ENCODE results near the gene FAM149A.

The FAM149A gene

GRCh38 chr4:186144198-186144945, 39.9 kb downstream of the FAM149A start:
- CTCF ChIA-PET = no interaction called here
- Histone ChIP-seq H3K27me3 (replicated peaks in 2 of 5; ENCODE audit: control insufficient read depth in 4 of 5, insufficient read depth in 5 of 5, low read length in 4 of 5) (peaks cover 15 to 60% (median 32%) of the 10 kb centered on the region in 5 experiments), H3K4me3 (ENCODE audit: control insufficient read depth in 1 of 7, extremely low read depth in 1 of 7, insufficient read depth in 4 of 7, low read depth in 2 of 7, low read length in 6 of 7) (peak overlapping the region in 6 of 7 experiments; percentile 15 to 75 (median 61)), H3K36me3 (ENCODE audit: control insufficient read depth in 4 of 4, insufficient read depth in 4 of 4, low read length in 3 of 4) (no peaks in the 10 kb centered on the region), H3K4me1 (ENCODE audit: control extremely low read depth in 1 of 4, control insufficient read depth in 4 of 4, insufficient read depth in 4 of 4, low read length in 3 of 4) (peaks cover 0 to 15% (median 9%) of the 10 kb centered on the region in 4 experiments), H3K9me3 (ENCODE audit: control extremely low read depth in 1 of 5, control insufficient read depth in 4 of 5, insufficient read depth in 2 of 5, low read depth in 1 of 5, low read length in 4 of 5) (no peaks in the 10 kb centered on the region), H3K27ac (ENCODE audit: insufficient read depth in 1 of 2, low read depth in 1 of 2, low read length in 2 of 2, poor library complexity in 1 of 2, severe bottlenecking in 2 of 2) (no peak overlapping the region)
- under 1% methylated on average over 52 of the region's 72 CpGs for WGBS (ENCODE audit: insufficient coverage)
- peak; percentile 38 to 73 (median 64) for DNase-seq
- POLR2A ChIA-PET = no interaction called here

- peaks cover 0 to 15% (median 9%) of the 10 kb centered on the region in 4 experiments for H3K4me1 ChIP-seq (ENCODE audit: control extremely low read depth in 1 of 4, control insufficient read depth in 4 of 4, insufficient read depth in 4 of 4, low read length in 3 of 4)
- DNase-seq = peak; percentile 22 to 56 (median 44)
- ChIA-PET POLR2A (no interaction called here), CTCF (interaction anchor here (0.6 to 0.7 kb wide), 2 partner anchors 28 to 45 kb away, joined by 3 read pairs; no protein-coding TSS in a partner anchor)
- H3K9me3 ChIP-seq (ENCODE audit: control extremely low read depth in 1 of 5, control insufficient read depth in 4 of 5, insufficient read depth in 2 of 5, low read depth in 1 of 5, low read length in 4 of 5) = no peaks in the 10 kb centered on the region
- H3K36me3 ChIP-seq (ENCODE audit: control insufficient read depth in 4 of 4, insufficient read depth in 4 of 4, low read length in 3 of 4) = no peaks in the 10 kb centered on the region
- peaks cover 15 to 62% (median 32%) of the 10 kb centered on the region in 5 experiments for H3K27me3 ChIP-seq (replicated peaks in 2 of 5; ENCODE audit: control insufficient read depth in 4 of 5, insufficient read depth in 5 of 5, low read length in 4 of 5)
- peak overlapping the region; percentile 37 to 75 (median 47) for H3K4me3 ChIP-seq (ENCODE audit: control insufficient read depth in 1 of 7, extremely low read depth in 1 of 7, insufficient read depth in 4 of 7, low read depth in 2 of 7, low read length in 6 of 7)
- under 1% methylated on average over 47 of the region's 54 CpGs for WGBS (ENCODE audit: insufficient coverage)
- no peak overlapping the region for H3K27ac ChIP-seq (ENCODE audit: insufficient read depth in 1 of 2, low read depth in 1 of 2, low read length in 2 of 2, poor library complexity in 1 of 2, severe bottlenecking in 2 of 2)
Observed at GRCh38 chr4:186144946-186145569, 40.6 kb downstream of the FAM149A start.

- no peaks in the 10 kb centered on the region for H3K36me3 ChIP-seq (ENCODE audit: control insufficient read depth in 4 of 4, insufficient read depth in 4 of 4, low read length in 3 of 4)
- POLR2A ChIA-PET = no interaction called here
- no peak overlapping the region for H3K4me3 ChIP-seq (ENCODE audit: control insufficient read depth in 1 of 7, extremely low read depth in 1 of 7, insufficient read depth in 4 of 7, low read depth in 2 of 7, low read length in 6 of 7)
- peaks cover 0 to 15% (median 9%) of the 10 kb centered on the region in 4 experiments for H3K4me1 ChIP-seq (ENCODE audit: control extremely low read depth in 1 of 4, control insufficient read depth in 4 of 4, insufficient read depth in 4 of 4, low read length in 3 of 4)
- WGBS (ENCODE audit: insufficient coverage) = 57% methylated on average over 8 of the region's 9 CpGs
- DNase-seq = no peak
- no peaks in the 10 kb centered on the region for H3K9me3 ChIP-seq (ENCODE audit: control extremely low read depth in 1 of 5, control insufficient read depth in 4 of 5, insufficient read depth in 2 of 5, low read depth in 1 of 5, low read length in 4 of 5)
- CTCF ChIA-PET = interaction anchor here (1.1 to 2.1 kb wide), 3 partner anchors 9 to 12 kb away, joined by 3 to 5 read pairs (median 5); no protein-coding TSS in a partner anchor
- peaks cover 15 to 62% (median 32%) of the 10 kb centered on the region in 5 experiments for H3K27me3 ChIP-seq (replicated peaks in 2 of 5; ENCODE audit: control insufficient read depth in 4 of 5, insufficient read depth in 5 of 5, low read length in 4 of 5)
- no peak overlapping the region for H3K27ac ChIP-seq (ENCODE audit: insufficient read depth in 1 of 2, low read depth in 1 of 2, low read length in 2 of 2, poor library complexity in 1 of 2, severe bottlenecking in 2 of 2)
Observed at GRCh38 chr4:186146458-186146857, 42.0 kb downstream of the FAM149A start.

- peaks cover 0 to 15% (median 9%) of the 10 kb centered on the region in 4 experiments for H3K4me1 ChIP-seq (ENCODE audit: control extremely low read depth in 1 of 4, control insufficient read depth in 4 of 4, insufficient read depth in 4 of 4, low read length in 3 of 4)
- no peaks in the 10 kb centered on the region for H3K36me3 ChIP-seq (ENCODE audit: control insufficient read depth in 4 of 4, insufficient read depth in 4 of 4, low read length in 3 of 4)
- no peak overlapping the region for H3K27ac ChIP-seq (ENCODE audit: insufficient read depth in 1 of 2, low read depth in 1 of 2, low read length in 2 of 2, poor library complexity in 1 of 2, severe bottlenecking in 2 of 2)
- ChIA-PET POLR2A (no interaction called here), CTCF (interaction anchor here (0.6 kb wide), 1 partner anchor 45 kb away, joined by 3 read pairs; no protein-coding TSS in a partner anchor)
- H3K27me3 ChIP-seq (replicated peaks in 2 of 5; ENCODE audit: control insufficient read depth in 4 of 5, insufficient read depth in 5 of 5, low read length in 4 of 5) = peaks cover 11 to 54% (median 28%) of the 10 kb centered on the region in 5 experiments
- H3K4me3 ChIP-seq (ENCODE audit: control insufficient read depth in 1 of 7, extremely low read depth in 1 of 7, insufficient read depth in 4 of 7, low read depth in 2 of 7, low read length in 6 of 7) = no peak overlapping the region
- H3K9me3 ChIP-seq (ENCODE audit: control extremely low read depth in 1 of 5, control insufficient read depth in 4 of 5, insufficient read depth in 2 of 5, low read depth in 1 of 5, low read length in 4 of 5) = no peaks in the 10 kb centered on the region
- WGBS (ENCODE audit: insufficient coverage) = no CpG with 5 or more reads among the region's 1 CpG
- no peak for DNase-seq
Observed at GRCh38 chr4:186148336-186148975, 44.0 kb downstream of the FAM149A start.

GRCh38 chr4:186149872-186150271, 45.4 kb downstream of the FAM149A start:
- no peaks in the 10 kb centered on the region for H3K36me3 ChIP-seq (ENCODE audit: control insufficient read depth in 4 of 4, insufficient read depth in 4 of 4, low read length in 3 of 4)
- peaks cover 0 to 7% (median 3%) of the 10 kb centered on the region in 4 experiments for H3K4me1 ChIP-seq (ENCODE audit: control extremely low read depth in 1 of 4, control insufficient read depth in 4 of 4, insufficient read depth in 4 of 4, low read length in 3 of 4)
- no peak overlapping the region for H3K4me3 ChIP-seq (ENCODE audit: control insufficient read depth in 1 of 7, extremely low read depth in 1 of 7, insufficient read depth in 4 of 7, low read depth in 2 of 7, low read length in 6 of 7)
- no peaks in the 10 kb centered on the region for H3K9me3 ChIP-seq (ENCODE audit: control extremely low read depth in 1 of 5, control insufficient read depth in 4 of 5, insufficient read depth in 2 of 5, low read depth in 1 of 5, low read length in 4 of 5)
- ChIA-PET CTCF (no interaction called here), POLR2A (no interaction called here)
- no peak overlapping the region for H3K27ac ChIP-seq (ENCODE audit: insufficient read depth in 1 of 2, low read depth in 1 of 2, low read length in 2 of 2, poor library complexity in 1 of 2, severe bottlenecking in 2 of 2)
- peaks cover 11 to 44% (median 22%) of the 10 kb centered on the region in 5 experiments for H3K27me3 ChIP-seq (replicated peaks in 2 of 5; ENCODE audit: control insufficient read depth in 4 of 5, insufficient read depth in 5 of 5, low read length in 4 of 5)
- 85% methylated on average over 12 of the region's 14 CpGs for WGBS (ENCODE audit: insufficient coverage)
- DNase-seq = peak in 1 of 3 donors; percentile 14

- H3K27me3 ChIP-seq (replicated peaks in 2 of 5; ENCODE audit: control insufficient read depth in 4 of 5, insufficient read depth in 5 of 5, low read length in 4 of 5) = peaks cover 6 to 34% (median 14%) of the 10 kb centered on the region in 5 experiments
- H3K27ac ChIP-seq (ENCODE audit: insufficient read depth in 1 of 2, low read depth in 1 of 2, low read length in 2 of 2, poor library complexity in 1 of 2, severe bottlenecking in 2 of 2) = no peak overlapping the region
- CTCF ChIA-PET = no interaction called here
- no peaks in the 10 kb centered on the region for H3K36me3 ChIP-seq (ENCODE audit: control insufficient read depth in 4 of 4, insufficient read depth in 4 of 4, low read length in 3 of 4)
- DNase-seq = no peak
- H3K4me1 ChIP-seq (ENCODE audit: control extremely low read depth in 1 of 4, control insufficient read depth in 4 of 4, insufficient read depth in 4 of 4, low read length in 3 of 4) = no peaks in the 10 kb centered on the region
- H3K4me3 ChIP-seq (ENCODE audit: control insufficient read depth in 1 of 7, extremely low read depth in 1 of 7, insufficient read depth in 4 of 7, low read depth in 2 of 7, low read length in 6 of 7) = no peak overlapping the region
- no peaks in the 10 kb centered on the region for H3K9me3 ChIP-seq (ENCODE audit: control extremely low read depth in 1 of 5, control insufficient read depth in 4 of 5, insufficient read depth in 2 of 5, low read depth in 1 of 5, low read length in 4 of 5)
- POLR2A ChIA-PET = no interaction called here
- WGBS (ENCODE audit: insufficient coverage) = 97% methylated on average over 10 of the region's 13 CpGs
Observed at GRCh38 chr4:186150926-186151325, 46.4 kb downstream of the FAM149A start.
